ENCODE measurements around the gene FRMD4A.

DNA sequence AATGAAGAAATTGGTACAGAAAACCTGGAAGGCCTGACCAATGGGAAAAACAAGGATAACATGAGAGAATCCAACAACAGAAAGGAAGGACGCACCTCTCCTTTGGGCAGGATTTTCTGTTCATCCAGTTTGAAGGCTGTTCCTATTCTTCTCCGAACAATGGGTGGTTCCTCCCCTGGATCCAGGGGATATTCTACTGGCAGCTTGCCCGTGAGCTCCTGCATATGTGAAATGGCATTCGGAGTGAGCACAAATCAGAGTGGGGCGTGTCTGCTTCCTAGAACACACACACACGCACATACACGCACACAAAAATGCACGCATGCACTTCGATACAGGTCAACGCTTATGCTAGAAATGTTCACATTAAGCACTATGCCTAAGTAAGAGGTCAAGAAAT is 660.4 kb downstream of the FRMD4A start:
- TF ChIP-seq, protein P1, sequence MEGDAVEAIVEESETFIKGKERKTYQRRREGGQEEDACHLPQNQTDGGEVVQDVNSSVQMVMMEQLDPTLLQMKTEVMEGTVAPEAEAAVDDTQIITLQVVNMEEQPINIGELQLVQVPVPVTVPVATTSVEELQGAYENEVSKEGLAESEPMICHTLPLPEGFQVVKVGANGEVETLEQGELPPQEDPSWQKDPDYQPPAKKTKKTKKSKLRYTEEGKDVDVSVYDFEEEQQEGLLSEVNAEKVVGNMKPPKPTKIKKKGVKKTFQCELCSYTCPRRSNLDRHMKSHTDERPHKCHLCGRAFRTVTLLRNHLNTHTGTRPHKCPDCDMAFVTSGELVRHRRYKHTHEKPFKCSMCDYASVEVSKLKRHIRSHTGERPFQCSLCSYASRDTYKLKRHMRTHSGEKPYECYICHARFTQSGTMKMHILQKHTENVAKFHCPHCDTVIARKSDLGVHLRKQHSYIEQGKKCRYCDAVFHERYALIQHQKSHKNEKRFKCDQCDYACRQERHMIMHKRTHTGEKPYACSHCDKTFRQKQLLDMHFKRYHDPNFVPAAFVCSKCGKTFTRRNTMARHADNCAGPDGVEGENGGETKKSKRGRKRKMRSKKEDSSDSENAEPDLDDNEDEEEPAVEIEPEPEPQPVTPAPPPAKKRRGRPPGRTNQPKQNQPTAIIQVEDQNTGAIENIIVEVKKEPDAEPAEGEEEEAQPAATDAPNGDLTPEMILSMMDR (IDR thresholded peaks at IDR 0.05), result no peak
- no peak for TF ChIP-seq POLR2A (IDR thresholded peaks at IDR 0.05)
